Mononuclear cell (primary cell): ENCODE measurements around the gene FRMD4B. TPM values are rescaled to one million over a fixed set of nuclear protein-coding genes. Genes with fewer than 3 reads are reported as not detected.

ENCODE experiments used
- H3K27me3 ChIP-seq: 2 replicates; pipeline ENCODE4 v1.6.0; 2011; ENCODE audit warnings: low read length, control low read depth; ENCODE audit not compliant: insufficient read depth
- H3K4me1 ChIP-seq: 2 replicates; pipeline ENCODE4 v1.5.1; 2011; ENCODE audit warnings: mild to moderate bottlenecking, low read length, control low read depth; ENCODE audit not compliant: insufficient read depth
- H3K4me3 ChIP-seq: 2 replicates; pipeline ENCODE4 v1.5.1; 2011; ENCODE audit warnings: mild to moderate bottlenecking, low read length, moderate library complexity
- H3K9me3 ChIP-seq: 2 replicates; pipeline ENCODE4 v1.5.1; 2011; ENCODE audit warnings: low read depth, mild to moderate bottlenecking, control low read depth, low read length
- total RNA-seq: library from RNA; depleted of rRNA; stranded (reverse); fragments of >200 nt; gene quantifications from one replicate; pipeline ENCODE4 v1.2.3, GENCODE V29; 2012

Gene FRMD4B
- total RNA-seq, 1 donor: 26.3 TPM

DNA sequence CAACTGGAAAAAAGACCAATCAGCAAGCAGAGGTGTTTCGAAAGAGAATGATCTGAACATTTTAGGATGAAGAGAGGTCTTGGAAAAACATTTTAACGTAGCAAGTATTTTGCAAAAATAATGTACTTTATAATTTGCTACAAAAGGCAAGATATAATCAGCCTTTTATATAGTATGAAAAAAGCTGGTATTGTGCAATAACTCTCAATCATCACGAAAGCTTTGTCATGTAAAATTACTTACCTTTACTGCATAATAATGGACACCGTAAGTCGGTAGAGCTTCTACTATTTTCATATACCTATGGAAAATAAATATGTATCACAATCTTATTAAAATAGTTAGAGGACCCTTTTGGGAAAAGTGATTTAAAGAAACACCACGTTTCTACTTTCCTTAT lies 167.8 kb downstream of the FRMD4B start:
- H3K27me3 ChIP-seq: no peaks in the 10 kb centered on the region
- no peak overlapping the region for H3K4me3 ChIP-seq
- H3K4me1 ChIP-seq: no peaks in the 10 kb centered on the region
- H3K9me3 ChIP-seq: no peaks in the 10 kb centered on the region

DNA sequence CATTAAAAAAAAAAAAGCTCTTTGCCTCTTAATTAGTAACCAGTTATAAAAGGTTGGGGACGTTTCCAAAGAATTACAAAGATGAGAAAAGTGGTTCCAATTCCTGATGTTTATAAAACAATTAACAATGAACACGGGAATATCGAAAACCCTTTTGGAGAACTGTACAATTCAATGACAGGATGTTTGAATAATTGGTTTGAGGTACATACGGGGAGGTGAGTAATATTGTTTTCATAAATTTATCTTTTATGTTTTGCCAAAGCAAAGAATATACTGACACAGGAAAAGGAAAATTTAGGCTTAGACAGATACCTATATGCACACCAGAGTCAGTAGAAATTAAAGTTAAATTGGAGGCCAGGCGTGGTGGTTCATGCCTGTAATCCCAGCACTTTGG lies 168.9 kb downstream of the FRMD4B start:
- Histone ChIP-seq H3K27me3 (no peaks in the 10 kb centered on the region), H3K4me1 (peaks cover 3% of the 10 kb centered on the region), H3K9me3 (no peaks in the 10 kb centered on the region), H3K4me3 (no peak overlapping the region)

DNA sequence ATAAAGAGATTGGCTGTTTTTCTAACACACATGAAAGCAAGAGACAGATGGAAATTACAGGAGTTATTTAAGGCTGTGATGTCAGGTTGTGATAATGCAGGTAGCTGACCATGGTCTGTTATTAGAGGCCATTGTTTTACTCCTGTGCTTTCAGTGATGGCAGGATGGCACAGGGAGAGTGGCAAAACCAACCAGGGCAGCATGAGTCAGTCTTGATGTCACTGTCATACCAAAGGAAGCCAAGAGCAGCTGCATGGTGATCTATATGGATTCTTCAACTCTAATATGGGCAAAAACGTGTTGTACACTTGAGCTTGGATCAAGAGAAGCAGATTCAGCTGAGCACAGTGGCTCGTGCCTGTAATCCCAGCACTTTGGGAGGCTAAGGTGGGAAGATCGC lies 171.6 kb downstream of the FRMD4B start:
- Histone ChIP-seq H3K9me3 (no peaks in the 10 kb centered on the region), H3K4me1 (peaks cover 10% of the 10 kb centered on the region), H3K4me3 (no peak overlapping the region), H3K27me3 (no peaks in the 10 kb centered on the region)

DNA sequence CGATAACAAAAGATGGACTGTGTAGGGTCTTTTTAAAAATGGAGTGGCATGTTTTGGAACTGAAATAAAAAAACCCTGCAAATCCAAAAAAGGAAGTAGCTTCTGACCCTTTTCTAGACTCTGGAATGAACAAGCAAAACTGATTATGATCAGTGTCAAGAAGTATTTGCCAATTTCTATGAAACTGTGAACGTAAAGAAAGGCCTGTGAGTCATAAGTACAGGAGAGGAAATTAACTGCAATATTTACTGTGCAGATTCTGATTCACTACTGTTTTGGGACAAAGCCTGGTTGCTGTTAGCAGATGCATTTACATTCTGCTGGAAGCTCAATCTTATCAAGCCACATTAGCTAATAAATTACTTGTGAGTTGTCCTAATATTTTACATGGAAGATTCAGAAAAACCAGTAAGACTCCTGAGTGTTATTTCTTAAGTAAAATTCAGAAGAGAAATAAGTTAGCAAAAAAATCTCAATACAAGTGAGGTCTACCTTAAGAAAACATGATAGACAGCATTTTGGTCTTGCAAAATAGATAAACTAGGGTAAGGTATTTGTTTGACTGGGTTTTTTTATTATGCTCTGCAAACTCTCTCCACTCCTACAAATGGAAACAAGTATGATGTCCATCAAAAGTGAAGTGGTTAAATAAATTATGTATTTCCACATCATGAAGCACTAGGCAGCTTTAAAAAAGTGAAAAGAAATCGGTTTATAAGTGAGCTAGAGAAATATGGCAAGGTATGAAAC lies 173.3 kb downstream of the FRMD4B start:
- Histone ChIP-seq H3K4me1 (peaks cover 10% of the 10 kb centered on the region), H3K4me3 (no peak overlapping the region), H3K27me3 (no peaks in the 10 kb centered on the region), H3K9me3 (no peaks in the 10 kb centered on the region)

DNA sequence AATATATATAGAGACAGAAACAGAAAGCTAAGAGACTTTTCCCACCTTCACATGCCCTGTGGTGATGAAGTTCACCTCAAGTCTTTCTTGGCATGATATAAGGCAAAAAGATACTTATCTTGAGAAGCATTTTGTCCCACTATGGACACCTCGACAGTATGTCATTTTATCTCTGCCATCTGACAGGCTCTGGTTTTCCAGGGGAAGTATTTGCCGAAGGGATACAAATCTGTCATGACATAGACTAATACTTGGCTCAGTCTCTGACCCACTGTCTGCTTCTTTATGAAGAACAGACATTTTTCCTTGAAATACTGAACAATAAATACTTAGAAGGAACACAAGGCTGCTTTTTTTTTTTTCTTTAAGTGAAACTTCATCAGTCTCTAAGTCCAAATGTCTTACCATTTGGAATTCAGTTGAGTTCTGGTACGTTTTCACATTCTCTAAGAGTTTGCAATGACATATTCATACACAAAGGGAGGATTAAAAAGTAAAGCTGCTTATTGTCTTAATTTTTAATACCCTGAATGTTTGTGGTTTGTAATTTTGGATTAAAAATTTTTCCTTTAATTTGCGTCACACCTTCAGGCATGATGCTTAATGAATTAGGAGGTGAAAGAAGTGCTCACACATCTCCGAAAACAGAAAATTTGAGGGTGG lies 175.7 kb downstream of the FRMD4B start:
- Histone ChIP-seq H3K27me3 (no peaks in the 10 kb centered on the region), H3K9me3 (no peaks in the 10 kb centered on the region), H3K4me3 (no peak overlapping the region), H3K4me1 (peaks cover 18% of the 10 kb centered on the region)

DNA sequence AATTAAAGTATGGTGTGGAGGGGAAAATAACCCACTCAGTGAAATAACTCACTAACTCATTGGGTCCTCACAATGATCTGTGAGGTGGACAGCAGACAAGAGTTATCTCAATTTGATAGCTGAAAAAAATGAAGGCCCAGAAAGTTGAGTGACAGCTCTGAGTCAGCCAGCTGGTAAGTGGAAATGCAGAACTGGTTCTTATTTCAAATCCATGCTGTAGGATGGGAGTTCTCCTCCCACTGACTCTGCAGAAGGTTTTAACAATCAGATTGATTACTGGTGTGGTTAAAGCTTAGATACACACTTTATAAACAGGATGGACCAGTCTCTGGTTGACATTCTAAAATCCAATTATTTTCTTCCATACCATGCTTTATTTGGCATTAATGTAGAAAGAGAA lies 176.5 kb downstream of the FRMD4B start:
- Histone ChIP-seq H3K4me1 (peaks cover 18% of the 10 kb centered on the region), H3K27me3 (no peaks in the 10 kb centered on the region), H3K9me3 (no peaks in the 10 kb centered on the region), H3K4me3 (no peak overlapping the region)

DNA sequence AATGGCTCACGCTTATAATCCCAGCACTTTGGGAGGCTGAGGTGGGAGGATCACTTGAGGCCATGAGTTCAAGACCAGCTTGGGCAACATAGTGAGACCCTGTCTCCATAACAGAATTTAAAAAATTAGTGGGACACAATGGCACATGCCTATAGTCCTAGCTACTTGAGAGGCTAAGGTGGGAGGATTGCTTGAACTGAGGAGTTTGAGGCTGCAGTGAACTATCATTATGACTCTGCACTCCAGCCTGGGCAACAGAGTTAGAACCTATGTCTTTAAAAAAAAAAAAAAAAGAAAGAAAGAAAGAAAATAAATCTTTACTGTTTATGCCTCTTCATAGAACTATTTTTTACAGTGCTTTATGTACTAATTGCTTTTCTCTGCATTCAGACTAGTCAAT lies 178.9 kb downstream of the FRMD4B start:
- H3K4me3 ChIP-seq: no peak overlapping the region
- H3K4me1 ChIP-seq: peaks cover 16% of the 10 kb centered on the region
- no peaks in the 10 kb centered on the region for H3K9me3 ChIP-seq
- no peaks in the 10 kb centered on the region for H3K27me3 ChIP-seq

DNA sequence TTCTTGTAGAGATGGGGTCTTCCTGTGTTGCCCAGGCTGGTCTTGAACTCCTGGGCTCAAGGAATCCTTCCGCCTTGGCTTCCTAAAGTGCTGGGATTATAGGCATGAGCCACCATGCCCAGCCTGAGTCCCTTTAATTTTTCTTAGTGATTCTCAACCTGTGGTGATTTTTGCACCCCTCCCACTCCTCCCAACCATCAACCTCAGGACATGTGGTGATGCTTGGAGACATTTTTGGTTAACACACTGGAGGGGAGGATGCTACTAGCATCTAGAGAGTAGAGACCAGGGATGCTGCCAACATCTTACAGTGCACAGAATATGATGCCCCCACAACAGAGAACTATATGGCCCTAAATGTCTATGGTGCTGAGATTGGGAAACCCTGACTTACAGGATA lies 180.5 kb downstream of the FRMD4B start:
- H3K4me1 ChIP-seq: peaks cover 11% of the 10 kb centered on the region
- H3K4me3 ChIP-seq: no peak overlapping the region
- H3K9me3 ChIP-seq: no peaks in the 10 kb centered on the region
- H3K27me3 ChIP-seq: no peaks in the 10 kb centered on the region

DNA sequence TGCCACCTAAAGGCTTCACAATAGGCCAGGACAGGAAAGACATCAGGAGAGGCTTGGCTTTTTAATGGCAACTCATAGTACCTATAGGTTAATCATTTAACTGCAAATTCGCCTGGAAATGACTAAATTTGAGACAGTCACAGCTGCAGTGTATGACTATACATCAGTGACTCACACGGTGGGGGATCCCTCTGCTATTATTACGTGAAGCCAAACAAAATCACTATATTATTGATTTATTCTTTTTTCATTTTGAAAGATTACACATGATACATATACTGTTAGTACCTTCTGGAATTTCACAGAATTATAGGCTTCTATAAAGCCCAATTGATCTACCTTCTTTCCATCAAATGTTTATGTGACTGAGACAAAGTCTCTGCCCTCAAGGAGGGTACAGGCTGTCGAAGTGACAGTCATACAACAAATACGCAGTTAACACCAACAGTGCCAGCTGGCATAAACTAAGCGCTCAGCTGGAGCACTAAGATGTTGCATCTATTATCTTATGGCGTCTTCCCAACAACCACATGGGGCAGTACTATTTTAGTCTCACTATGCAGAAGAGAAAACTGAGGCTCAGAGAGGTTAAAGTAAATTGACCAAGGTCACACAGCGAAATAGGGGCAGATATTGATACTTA lies 181.5 kb downstream of the FRMD4B start:
- H3K9me3 ChIP-seq: no peaks in the 10 kb centered on the region
- H3K27me3 ChIP-seq: no peaks in the 10 kb centered on the region
- no peak overlapping the region for H3K4me3 ChIP-seq
- peaks cover 16% of the 10 kb centered on the region for H3K4me1 ChIP-seq

DNA sequence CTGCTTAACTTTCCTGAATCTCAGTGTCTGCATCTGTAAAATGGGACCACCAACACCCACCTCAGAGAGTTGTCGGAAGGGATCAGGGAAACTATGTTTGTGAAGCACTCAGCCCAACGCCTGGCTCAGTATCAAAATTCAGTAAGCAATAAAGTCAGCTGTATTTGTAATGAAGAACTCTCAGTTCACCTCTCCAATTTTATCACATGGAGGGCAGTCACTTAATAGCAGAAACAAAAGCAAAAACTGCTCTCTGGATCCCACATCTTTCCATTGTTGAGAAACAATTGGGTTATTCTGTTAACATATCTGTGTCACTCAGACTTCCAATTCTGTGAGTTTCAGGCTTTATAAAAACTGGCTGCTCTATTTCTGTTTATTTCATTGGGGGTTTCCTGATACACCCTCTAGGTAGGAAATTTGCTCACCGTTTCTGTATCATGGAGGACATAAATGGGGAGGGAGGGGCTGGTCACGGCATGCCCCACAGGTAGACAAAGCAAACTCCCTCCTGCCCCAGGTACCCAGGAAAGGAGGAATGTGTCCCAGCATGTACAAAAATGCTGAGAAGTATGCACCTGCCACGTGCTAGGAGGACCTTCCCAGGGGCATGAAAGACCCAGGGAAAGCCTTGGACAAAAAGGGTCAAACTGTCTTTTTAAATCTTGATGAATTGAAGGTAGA lies 182.1 kb downstream of the FRMD4B start:
- H3K4me1 ChIP-seq: peaks cover 16% of the 10 kb centered on the region
- no peaks in the 10 kb centered on the region for H3K9me3 ChIP-seq
- H3K4me3 ChIP-seq: no peak overlapping the region
- no peaks in the 10 kb centered on the region for H3K27me3 ChIP-seq

DNA sequence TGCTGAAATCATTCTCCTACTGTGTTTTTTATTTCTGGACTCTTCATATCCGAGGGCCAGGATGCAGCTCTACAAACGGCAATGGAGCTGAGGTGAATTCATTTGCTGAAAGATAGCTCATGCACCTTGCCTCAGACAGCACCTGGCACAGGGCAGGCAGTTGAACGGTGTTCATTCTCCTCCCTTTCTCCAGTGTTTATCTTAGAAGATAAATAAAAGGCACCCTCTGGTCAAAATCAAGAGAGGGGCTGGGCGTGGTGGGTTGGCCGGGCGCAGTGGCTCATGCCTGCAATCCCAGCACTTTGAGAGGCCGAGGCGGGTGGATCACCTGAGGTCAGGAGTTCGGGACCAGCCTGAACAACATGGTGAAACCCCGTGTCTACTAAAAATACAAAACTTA lies 184.2 kb downstream of the FRMD4B start:
- no peaks in the 10 kb centered on the region for H3K9me3 ChIP-seq
- H3K27me3 ChIP-seq: no peaks in the 10 kb centered on the region
- H3K4me3 ChIP-seq: no peak overlapping the region
- H3K4me1 ChIP-seq: peaks cover 22% of the 10 kb centered on the region

DNA sequence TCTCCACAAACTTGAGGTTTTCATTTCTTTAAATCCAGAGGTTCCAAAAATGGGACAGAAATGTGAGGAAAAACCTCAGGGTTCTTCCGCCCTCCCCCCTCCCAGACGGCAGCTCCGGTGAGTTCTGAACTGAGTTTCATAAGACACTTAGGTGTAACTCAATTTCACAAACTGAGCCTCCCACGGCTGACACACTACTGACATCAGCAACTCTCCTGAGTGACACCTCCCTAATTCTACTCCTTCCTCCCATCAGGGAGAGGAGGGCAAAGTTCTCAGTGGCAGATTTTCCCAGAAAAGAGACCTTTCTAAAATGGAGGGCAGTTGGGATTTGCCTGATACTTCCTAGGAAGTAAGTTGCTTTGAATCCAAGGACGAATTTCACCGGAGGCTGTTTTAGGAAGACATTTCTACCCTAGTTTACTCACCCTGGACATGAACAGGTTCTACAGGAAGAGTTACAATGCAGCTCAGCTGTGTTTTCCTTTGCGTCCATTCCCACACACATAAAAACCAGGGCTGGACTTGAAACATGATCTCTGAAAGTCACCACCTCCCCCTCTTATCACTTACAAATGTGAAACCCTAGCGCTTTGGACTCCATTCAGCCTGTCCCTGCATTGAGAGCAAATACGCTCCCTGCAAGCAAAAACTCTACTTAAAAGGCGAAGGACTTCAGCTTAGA lies 185.4 kb downstream of the FRMD4B start:
- Histone ChIP-seq H3K27me3 (no peaks in the 10 kb centered on the region), H3K9me3 (no peaks in the 10 kb centered on the region), H3K4me3 (peak overlapping the region; percentile 45), H3K4me1 (peaks cover 14% of the 10 kb centered on the region)

DNA sequence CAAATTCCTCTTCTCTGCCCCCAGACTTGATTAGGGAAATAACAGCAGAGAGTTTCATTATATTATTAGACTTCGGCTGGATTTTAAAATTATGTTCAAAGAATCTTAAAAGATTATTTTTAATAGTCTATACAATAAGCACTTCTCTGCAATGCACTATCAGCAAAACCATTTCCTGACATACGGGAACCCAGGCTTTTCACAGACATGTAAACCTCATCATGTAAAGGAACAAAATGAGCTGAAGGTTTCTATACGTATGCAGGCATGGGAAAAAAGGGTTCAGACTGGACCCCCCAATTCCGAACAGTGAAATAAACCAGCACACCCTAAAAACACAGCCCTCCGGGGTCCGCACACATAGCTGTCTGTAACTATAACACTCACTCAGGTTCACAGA lies 185.9 kb downstream of the FRMD4B start:
- H3K9me3 ChIP-seq: no peaks in the 10 kb centered on the region
- peaks cover 14% of the 10 kb centered on the region for H3K4me1 ChIP-seq
- H3K27me3 ChIP-seq: no peaks in the 10 kb centered on the region
- H3K4me3 ChIP-seq: peak overlapping the region; percentile 45

DNA sequence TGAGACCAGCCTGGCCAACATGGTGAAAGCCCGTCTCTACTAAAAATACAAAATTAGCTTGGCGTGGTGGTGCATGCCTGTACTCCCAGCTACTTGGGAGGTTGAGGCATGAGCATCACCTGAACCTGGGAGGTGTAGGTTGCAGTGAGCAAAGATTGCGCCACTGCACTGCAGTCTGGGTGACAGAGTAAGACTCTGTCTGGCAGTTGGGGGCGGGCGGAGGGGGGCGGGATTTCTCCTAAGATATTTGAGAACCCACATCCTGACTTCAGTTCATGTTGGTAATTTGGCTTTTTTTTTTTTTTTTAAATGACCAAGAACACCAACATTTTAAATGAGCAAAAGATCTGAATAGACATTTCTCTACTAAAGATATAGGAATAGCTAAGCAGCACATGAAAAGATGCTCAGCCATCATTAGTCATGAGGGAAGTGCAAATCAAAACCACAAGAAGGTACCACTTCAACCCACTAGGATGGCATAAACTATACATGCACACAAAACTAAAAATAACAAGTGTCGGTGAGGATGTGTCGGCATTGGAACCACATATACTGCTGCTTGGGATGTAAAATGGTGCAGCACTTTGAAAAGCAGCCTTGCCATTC lies 187.9 kb downstream of the FRMD4B start:
- Histone ChIP-seq H3K4me3 (no peak overlapping the region), H3K9me3 (no peaks in the 10 kb centered on the region), H3K27me3 (no peaks in the 10 kb centered on the region), H3K4me1 (peaks cover 14% of the 10 kb centered on the region)
